ENCODE results near the gene PAX8. TPM values are rescaled to one million over a fixed set of nuclear protein-coding genes. Genes with fewer than 3 reads are reported as not detected.

Gene PAX8
- total RNA-seq, 1 donor = 2.9 TPM

GRCh38 chr2:113219889-113220641, 58.7 kb downstream of the PAX8 start:
- H3K36me3 ChIP-seq (ENCODE audit: insufficient read depth, low read length) = no peaks in the 10 kb centered on the region
- TF ChIP-seq, protein P1, sequence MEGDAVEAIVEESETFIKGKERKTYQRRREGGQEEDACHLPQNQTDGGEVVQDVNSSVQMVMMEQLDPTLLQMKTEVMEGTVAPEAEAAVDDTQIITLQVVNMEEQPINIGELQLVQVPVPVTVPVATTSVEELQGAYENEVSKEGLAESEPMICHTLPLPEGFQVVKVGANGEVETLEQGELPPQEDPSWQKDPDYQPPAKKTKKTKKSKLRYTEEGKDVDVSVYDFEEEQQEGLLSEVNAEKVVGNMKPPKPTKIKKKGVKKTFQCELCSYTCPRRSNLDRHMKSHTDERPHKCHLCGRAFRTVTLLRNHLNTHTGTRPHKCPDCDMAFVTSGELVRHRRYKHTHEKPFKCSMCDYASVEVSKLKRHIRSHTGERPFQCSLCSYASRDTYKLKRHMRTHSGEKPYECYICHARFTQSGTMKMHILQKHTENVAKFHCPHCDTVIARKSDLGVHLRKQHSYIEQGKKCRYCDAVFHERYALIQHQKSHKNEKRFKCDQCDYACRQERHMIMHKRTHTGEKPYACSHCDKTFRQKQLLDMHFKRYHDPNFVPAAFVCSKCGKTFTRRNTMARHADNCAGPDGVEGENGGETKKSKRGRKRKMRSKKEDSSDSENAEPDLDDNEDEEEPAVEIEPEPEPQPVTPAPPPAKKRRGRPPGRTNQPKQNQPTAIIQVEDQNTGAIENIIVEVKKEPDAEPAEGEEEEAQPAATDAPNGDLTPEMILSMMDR (IDR thresholded peaks at IDR 0.05; ENCODE audit: extremely low read depth, low read depth, low read length) = no peak
- no peak overlapping the region for H3K4me3 ChIP-seq (ENCODE audit: insufficient read depth, low read length)
- no peak overlapping the region for H3K27ac ChIP-seq (ENCODE audit: low read depth, low read length)
- no peak overlapping the region for H3K4me2 ChIP-seq (ENCODE audit: insufficient read depth, low read length)
- H3K9me3 ChIP-seq (ENCODE audit: low read depth, low read length) = no peaks in the 10 kb centered on the region
- no peaks in the 10 kb centered on the region for H4K20me1 ChIP-seq (ENCODE audit: insufficient read depth, low read length)
- no peaks in the 10 kb centered on the region for H3K27me3 ChIP-seq (ENCODE audit: insufficient read depth, low read length)
- peaks cover 30% of the 10 kb centered on the region for H3K4me1 ChIP-seq (ENCODE audit: insufficient read depth, low read length)
- H2AFZ ChIP-seq (ENCODE audit: low read length) = peak overlapping the region; percentile 77
- peak; percentile 93 for DNase-seq (ENCODE audit: insufficient read length, low spot score, missing footprints)
- H3K79me2 ChIP-seq (ENCODE audit: insufficient read depth, low read length) = no peaks in the 10 kb centered on the region

GRCh38 chr2:113219525-113219888, 59.2 kb downstream of the PAX8 start:
- Histone ChIP-seq H3K4me3 (ENCODE audit: insufficient read depth, low read length) (no peak overlapping the region), H3K27me3 (ENCODE audit: insufficient read depth, low read length) (no peaks in the 10 kb centered on the region), H3K27ac (ENCODE audit: low read depth, low read length) (no peak overlapping the region), H3K36me3 (ENCODE audit: insufficient read depth, low read length) (no peaks in the 10 kb centered on the region), H3K4me2 (ENCODE audit: insufficient read depth, low read length) (no peak overlapping the region), H4K20me1 (ENCODE audit: insufficient read depth, low read length) (no peaks in the 10 kb centered on the region), H3K79me2 (ENCODE audit: insufficient read depth, low read length) (no peaks in the 10 kb centered on the region), H2AFZ (ENCODE audit: low read length) (no peak overlapping the region), H3K9me3 (ENCODE audit: low read depth, low read length) (no peaks in the 10 kb centered on the region), H3K4me1 (ENCODE audit: insufficient read depth, low read length) (peaks cover 30% of the 10 kb centered on the region)
- peak; percentile 31 for DNase-seq (ENCODE audit: insufficient read length, low spot score, missing footprints)
- TF ChIP-seq, protein P1 (IDR thresholded peaks at IDR 0.05; ENCODE audit: extremely low read depth, low read depth, low read length) = no peak

- no peak overlapping the region for H3K4me2 ChIP-seq (ENCODE audit: insufficient read depth, low read length)
- TF ChIP-seq, protein P1 (IDR thresholded peaks at IDR 0.05; ENCODE audit: extremely low read depth, low read depth, low read length) = no peak
- no peak overlapping the region for H3K4me3 ChIP-seq (ENCODE audit: insufficient read depth, low read length)
- no peaks in the 10 kb centered on the region for H3K36me3 ChIP-seq (ENCODE audit: insufficient read depth, low read length)
- DNase-seq (ENCODE audit: insufficient read length, low spot score, missing footprints) = peak; percentile 30
- H3K79me2 ChIP-seq (ENCODE audit: insufficient read depth, low read length) = no peaks in the 10 kb centered on the region
- H3K4me1 ChIP-seq (ENCODE audit: insufficient read depth, low read length) = peaks cover 30% of the 10 kb centered on the region
- H2AFZ ChIP-seq (ENCODE audit: low read length) = no peak overlapping the region
- H3K9me3 ChIP-seq (ENCODE audit: low read depth, low read length) = no peaks in the 10 kb centered on the region
- no peaks in the 10 kb centered on the region for H3K27me3 ChIP-seq (ENCODE audit: insufficient read depth, low read length)
- H4K20me1 ChIP-seq (ENCODE audit: insufficient read depth, low read length) = no peaks in the 10 kb centered on the region
- peak overlapping the region; percentile 45 for H3K27ac ChIP-seq (ENCODE audit: low read depth, low read length)
Measured at GRCh38 chr2:113219092-113219441, 59.7 kb downstream of the PAX8 start.

- Histone ChIP-seq H2AFZ (ENCODE audit: low read length) (peak overlapping the region; percentile 12), H3K79me2 (ENCODE audit: insufficient read depth, low read length) (no peaks in the 10 kb centered on the region), H3K4me3 (ENCODE audit: insufficient read depth, low read length) (no peak overlapping the region), H3K4me1 (ENCODE audit: insufficient read depth, low read length) (peaks cover 30% of the 10 kb centered on the region), H3K27ac (ENCODE audit: low read depth, low read length) (peak overlapping the region; percentile 45), H3K4me2 (ENCODE audit: insufficient read depth, low read length) (no peak overlapping the region), H4K20me1 (ENCODE audit: insufficient read depth, low read length) (no peaks in the 10 kb centered on the region), H3K9me3 (ENCODE audit: low read depth, low read length) (no peaks in the 10 kb centered on the region), H3K36me3 (ENCODE audit: insufficient read depth, low read length) (no peaks in the 10 kb centered on the region), H3K27me3 (ENCODE audit: insufficient read depth, low read length) (no peaks in the 10 kb centered on the region)
- peak; percentile 68 for DNase-seq (ENCODE audit: insufficient read length, low spot score, missing footprints)
- TF ChIP-seq, protein P1 (IDR thresholded peaks at IDR 0.05; ENCODE audit: extremely low read depth, low read depth, low read length) = no peak
Measured at GRCh38 chr2:113218283-113219091, 60.2 kb downstream of the PAX8 start.

All from osteoblast (primary cell).